K562 (cell line): Measurements from ENCODE around the gene WNK2. TPM values are rescaled to one million over a fixed set of nuclear protein-coding genes. Genes with fewer than 3 reads are reported as not detected.
A peak's percentile ranks its signal among the peaks of the same experiment; 100 is the strongest.

Experiments
- ARHGAP35 ChIP-seq: fragments of 450-650 bp; IDR thresholded peaks from 2 replicates; pipeline ENCODE4 v1.6.1; 2018; ENCODE audit not compliant: partially characterized antibody
- CTBP1 ChIP-seq: fragments of 450-650 bp; IDR thresholded peaks from 2 replicates; pipeline ENCODE4 v1.6.1; 2016; ENCODE audit warnings: borderline replicate concordance
- E2F6 ChIP-seq, 2 experiments: IDR thresholded peaks; 2 replicates each; pipeline ENCODE4 v1.6.1; 2011; ENCODE audit warnings: borderline replicate concordance in 1 of 2, control low read depth in 1 of 2, low read depth in 1 of 2, low read length in 1 of 2, mild to moderate bottlenecking in 1 of 2, mixed read lengths in 1 of 2, moderate library complexity in 1 of 2; ENCODE audit not compliant: insufficient read depth in 1 of 2, insufficient read length in 1 of 2, poor library complexity in 1 of 2, severe bottlenecking in 1 of 2; ENCODE audit errors: extremely low read depth in 1 of 2
- GATAD2B ChIP-seq: fragments of 450-650 bp; IDR thresholded peaks from 2 replicates; pipeline ENCODE4 v1.6.1; 2017; ENCODE audit warnings: mild to moderate bottlenecking, borderline replicate concordance
- HMGN3 ChIP-seq: IDR thresholded peaks from 2 replicates; pipeline ENCODE4 v1.6.1; 2011; ENCODE audit warnings: borderline replicate concordance, low read depth, mild to moderate bottlenecking, mixed read lengths, low read length; ENCODE audit not compliant: insufficient read length; ENCODE audit errors: extremely low read depth
- NONO ChIP-seq, 2 experiments: fragments of 200-400 bp in 1 of 2; fragments of 450-650 bp in 1 of 2; formaldehyde crosslinking in 1 of 2; IDR thresholded peaks; 2 replicates each; pipeline ENCODE4 v1.6.1; 2017; ENCODE audit warnings: low read depth in 2 of 2, mild to moderate bottlenecking in 2 of 2, moderate library complexity in 2 of 2, low read length in 1 of 2
- NR4A1 ChIP-seq, 2 experiments: fragments of 250-450 bp in 1 of 2; fragments of 450-650 bp in 1 of 2; sonication (Bioruptor Pico) in 1 of 2; IDR thresholded peaks; 2 replicates each; pipeline versions ENCODE4 v1.4.0 to v1.6.1; 2016 to 2020; ENCODE audit warnings: mild to moderate bottlenecking in 2 of 2, missing compliant biosample characterization in 1 of 2, missing genetic modification characterization in 1 of 2, moderate library complexity in 1 of 2
- NRF1 ChIP-seq, 2 experiments: fragments of 450-650 bp; IDR thresholded peaks in 1 of 2; conservative IDR thresholded peaks in 1 of 2; 2 replicates each; pipeline ENCODE4 v1.6.1; 2014; ENCODE audit warnings: mild to moderate bottlenecking in 2 of 2
- PHF8 ChIP-seq: fragments of 200-600 bp; sonication (generic); IDR thresholded peaks from 2 replicates; pipeline ENCODE4 v1.6.1; 2012; ENCODE audit warnings: mixed run types, mild to moderate bottlenecking, inconsistent platforms, low read length, moderate library complexity, borderline replicate concordance
- PKNOX1 ChIP-seq: fragments of 450-650 bp; IDR thresholded peaks from 2 replicates; pipeline ENCODE4 v1.6.1; 2016
- RB1 ChIP-seq: fragments of 450-650 bp; IDR thresholded peaks from 2 replicates; pipeline ENCODE4 v1.6.1; 2017; ENCODE audit warnings: low read depth, mild to moderate bottlenecking
- RBFOX2 ChIP-seq: fragments of 200-400 bp; formaldehyde crosslinking; IDR thresholded peaks from 2 replicates; pipeline ENCODE4 v1.6.1; 2017; ENCODE audit warnings: low read depth, mild to moderate bottlenecking, low read length, moderate library complexity
- SAFB ChIP-seq: fragments of 200-400 bp; formaldehyde crosslinking; IDR thresholded peaks from 2 replicates; pipeline ENCODE4 v1.6.1; 2017; ENCODE audit warnings: low read depth, low read length, borderline replicate concordance
- YY1 ChIP-seq, 3 experiments: IDR thresholded peaks; 2 replicates each; pipeline ENCODE4 v1.6.1; 2011; ENCODE audit warnings: low read length in 2 of 3, mild to moderate bottlenecking in 2 of 3, moderate library complexity in 2 of 3, borderline replicate concordance in 1 of 3, control low read depth in 1 of 3, low read depth in 1 of 3; ENCODE audit not compliant: insufficient read depth in 3 of 3, insufficient replicate concordance in 2 of 3, control insufficient read depth in 1 of 3, insufficient read length in 1 of 3; ENCODE audit errors: extremely low read depth in 1 of 3
- ZBTB7A ChIP-seq: IDR thresholded peaks from 2 replicates; pipeline ENCODE4 v1.6.1; 2011; ENCODE audit warnings: low read depth, mild to moderate bottlenecking, low read length, moderate library complexity, borderline replicate concordance; ENCODE audit not compliant: control insufficient read depth
- ZNF134 ChIP-seq: fragments of 250-450 bp; sonication (Bioruptor Pico); conservative IDR thresholded peaks from 2 replicates; pipeline ENCODE4 v1.4.0; 2020
- ZNF280A ChIP-seq: fragments of 450-650 bp; IDR thresholded peaks from 2 replicates; pipeline ENCODE4 v1.6.1; 2018; ENCODE audit warnings: mild to moderate bottlenecking, low read depth; ENCODE audit not compliant: partially characterized antibody
- ZNF449 ChIP-seq: fragments of 250-450 bp; sonication (Bioruptor Pico); IDR thresholded peaks from 2 replicates; pipeline ENCODE4 v1.8.0; 2022; ENCODE audit warnings: moderate library complexity, mild to moderate bottlenecking, inconsistent platforms
- ZNF75A ChIP-seq: fragments of 450-650 bp; formaldehyde crosslinking; IDR thresholded peaks from 2 replicates; pipeline ENCODE4 v1.4.0; 2020; ENCODE audit warnings: mild to moderate bottlenecking
- polyA plus RNA-seq, 8 experiments: library from polyadenylated mRNA; depleted of rRNA in 4 of 8; stranded (reverse) in 5 of 8; unstranded in 3 of 8; fragments of >200 nt; fragmentation: Nextera tagmentation in 2 of 8; fragmentation: Illumina TruSeq in 1 of 8; extraction: Ambion mirVana in 2 of 8; extraction: Trizol in 1 of 8; gene quantifications; 2 replicates each; pipeline versions ENCODE4 v1.2.1 to v1.2.3, GENCODE V29; 2011 to 2014; ENCODE audit warnings: inconsistent platforms in 1 of 8, missing spikeins in 1 of 8
- total RNA-seq, 7 experiments: library from RNA; depleted of rRNA in 6 of 7; stranded (reverse); fragments of >200 nt in 6 of 7; fragmentation: Illumina TruSeq in 2 of 7; extraction: Trizol in 2 of 7; gene quantifications; 2 replicates each; pipeline versions ENCODE4 v1.2.1 to v1.2.3, GENCODE V29; 2011 to 2021; ENCODE audit warnings: low replicate concordance in 1 of 7

The WNK2 gene
- total and polyA plus RNA-seq, 9 of the 15 experiments (the other 6 are each of a cell fraction or from before 2014, with no cell fraction given) = 0.36 to 3.3 (median 0.64) TPM; not detected in 2

GRCh38 chr9:93183663-93184431 lies at the start of gene WNK2 (continued):
- TF ChIP-seq RB1 (peak; percentile 73), NONO (IDR thresholded peaks at IDR 0.05; ENCODE audit: low read depth in 2 of 2, low read length in 1 of 2) (0 out of 4 replicates have a peak, but pooled peaks of 1 of the 2 experiments have one; percentile 16), GATAD2B (0 out of 2 replicates have a peak, but pooled peaks have one; percentile 53), ZNF449 (CRISPR knock-in tag) (peak; percentile 27; the same call in 1 of the 2 replicates), SAFB (peak; percentile 53; the same call in 1 of the 2 replicates), ZNF134 (CRISPR knock-in tag) (no peak), CTBP1 (peak; percentile 19; the same call in 1 of the 2 replicates), ZBTB7A (peak; percentile 75; the same call in 1 of the 2 replicates), ZNF75A (no peak), NR4A1 (CRISPR knock-in tag; IDR thresholded peaks at IDR 0.05) (no peak), NR4A1 (tag; IDR thresholded peaks at IDR 0.05) (no peak), E2F6 (IDR thresholded peaks at IDR 0.05; ENCODE audit: borderline replicate concordance in 1 of 2, extremely low read depth in 1 of 2, insufficient read depth in 1 of 2, insufficient read length in 1 of 2, low read depth in 1 of 2, low read length in 1 of 2, poor library complexity in 1 of 2, severe bottlenecking in 1 of 2) (peak; percentile 78 to 97), ZNF280A (no peak), PKNOX1 (peak; percentile 44), ARHGAP35 (no peak), RBFOX2 (peak; percentile 30; the same call in 1 of the 2 replicates), HMGN3 (peak; percentile 31), PHF8 (peak; percentile 43; the same call in 1 of the 2 replicates), YY1 (IDR thresholded peaks at IDR 0.05; ENCODE audit: borderline replicate concordance in 1 of 3, control insufficient read depth in 1 of 3, extremely low read depth in 1 of 3, insufficient read depth in 3 of 3, insufficient read length in 1 of 3, insufficient replicate concordance in 2 of 3, low read depth in 1 of 3, low read length in 2 of 3) (no peak), NRF1 (conservative IDR thresholded peaks at IDR 0.05 in 1 of 2, IDR thresholded peaks at IDR 0.05 in 1 of 2) (peak; percentile 11 to 47; a peak in 2 of 4 replicates)
